GM18507 (cell line): Measurements from ENCODE around the gene CD69.
"Not testable (repeated sequence)": the region's sequence is repeated elsewhere in the genome, so short reads cannot be mapped to it uniquely, and the experiment has no call there.

Experiments
- DNase-seq: peaks from one replicate; pipeline ENCODE4 v3.0.0; 2011; ENCODE audit warnings: low read depth; ENCODE audit not compliant: insufficient read length; ENCODE audit errors: extremely low spot score
- FAIRE-seq: peaks from 2 replicates; lab custom pipeline; 2011; peaks lifted over from hg19 to GRCh38; lab: Jason Lieb, UNC

Gene CD69

DNA sequence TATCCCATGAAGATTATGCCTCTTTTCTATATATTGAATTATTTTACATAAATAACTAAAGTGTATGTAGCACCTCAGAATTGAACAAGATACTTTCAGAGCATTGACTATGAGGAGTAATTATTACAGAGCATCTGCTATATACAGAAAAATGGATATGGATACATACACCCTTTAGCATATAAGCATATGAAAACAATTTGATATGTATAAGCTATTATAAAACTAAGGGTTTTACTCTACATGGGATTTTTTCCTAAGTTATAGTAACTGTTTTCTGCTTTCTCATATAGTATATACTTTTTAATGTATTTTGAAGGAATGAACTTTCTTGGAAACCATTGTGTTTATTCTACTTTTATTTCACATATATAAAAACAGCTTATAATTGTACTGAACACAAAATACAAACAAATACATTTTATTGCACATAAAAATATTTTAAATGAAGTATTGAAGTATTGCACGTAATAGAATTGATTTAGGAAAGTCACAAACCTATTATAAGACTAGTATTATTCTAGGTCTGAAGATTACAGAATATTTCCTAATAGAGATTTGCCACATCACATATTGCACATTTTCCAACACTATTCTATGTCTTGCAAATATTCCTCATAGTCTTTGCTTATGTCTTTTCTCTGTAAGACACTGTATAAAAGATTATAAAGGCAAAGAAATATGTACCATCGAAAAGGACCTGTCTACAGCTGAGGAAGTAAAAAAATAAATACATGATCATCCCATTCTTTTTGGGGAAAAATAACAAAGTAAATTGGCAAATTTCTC lies 8.4 kb downstream of the CD69 start:
- DNase-seq: no peak
- FAIRE-seq: no peak

DNA sequence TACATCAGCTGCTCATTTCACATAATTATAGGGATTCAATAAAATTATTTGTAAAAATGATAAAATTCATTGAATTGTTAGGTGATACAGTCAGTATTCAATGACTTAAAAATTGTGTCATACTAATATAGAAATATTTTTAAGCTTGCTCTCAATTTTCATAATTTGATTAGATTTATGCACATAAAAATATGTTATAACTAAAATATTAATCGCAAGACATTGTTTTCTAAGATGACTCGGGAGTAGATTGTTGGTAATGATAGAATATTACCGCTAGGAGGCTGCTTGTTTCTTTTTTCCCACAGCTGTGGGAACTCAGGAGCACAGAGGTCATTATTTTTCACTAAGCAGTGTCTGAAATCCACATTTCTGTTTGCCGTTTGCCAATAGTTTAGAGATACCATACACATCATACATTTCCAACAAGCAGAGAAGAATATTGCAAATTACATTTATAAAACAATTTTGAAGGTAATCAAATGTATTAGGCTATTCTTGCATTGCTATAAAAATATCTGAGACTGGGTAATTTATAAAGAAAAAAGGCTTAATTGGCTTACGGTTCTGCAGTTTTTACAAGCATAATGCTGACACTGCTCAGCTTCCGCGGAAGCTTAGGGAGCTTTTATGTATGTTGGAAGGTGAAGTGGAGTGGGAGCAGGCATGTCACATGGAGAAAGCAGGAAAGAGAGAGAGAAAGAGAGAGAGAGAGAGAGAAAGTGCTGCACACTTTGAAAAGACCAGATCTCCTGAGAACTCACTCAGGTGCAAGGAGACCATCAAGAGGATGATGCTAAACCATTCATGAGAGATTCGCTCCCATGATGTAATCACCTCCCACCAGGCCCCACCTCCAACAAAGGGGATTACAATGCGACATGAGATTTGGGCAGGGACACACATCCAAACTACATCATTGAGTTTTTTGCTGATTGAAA lies 9.2 kb downstream of the CD69 start:
- FAIRE-seq (peak; percentile 77), DNase-seq (no peak)

DNA sequence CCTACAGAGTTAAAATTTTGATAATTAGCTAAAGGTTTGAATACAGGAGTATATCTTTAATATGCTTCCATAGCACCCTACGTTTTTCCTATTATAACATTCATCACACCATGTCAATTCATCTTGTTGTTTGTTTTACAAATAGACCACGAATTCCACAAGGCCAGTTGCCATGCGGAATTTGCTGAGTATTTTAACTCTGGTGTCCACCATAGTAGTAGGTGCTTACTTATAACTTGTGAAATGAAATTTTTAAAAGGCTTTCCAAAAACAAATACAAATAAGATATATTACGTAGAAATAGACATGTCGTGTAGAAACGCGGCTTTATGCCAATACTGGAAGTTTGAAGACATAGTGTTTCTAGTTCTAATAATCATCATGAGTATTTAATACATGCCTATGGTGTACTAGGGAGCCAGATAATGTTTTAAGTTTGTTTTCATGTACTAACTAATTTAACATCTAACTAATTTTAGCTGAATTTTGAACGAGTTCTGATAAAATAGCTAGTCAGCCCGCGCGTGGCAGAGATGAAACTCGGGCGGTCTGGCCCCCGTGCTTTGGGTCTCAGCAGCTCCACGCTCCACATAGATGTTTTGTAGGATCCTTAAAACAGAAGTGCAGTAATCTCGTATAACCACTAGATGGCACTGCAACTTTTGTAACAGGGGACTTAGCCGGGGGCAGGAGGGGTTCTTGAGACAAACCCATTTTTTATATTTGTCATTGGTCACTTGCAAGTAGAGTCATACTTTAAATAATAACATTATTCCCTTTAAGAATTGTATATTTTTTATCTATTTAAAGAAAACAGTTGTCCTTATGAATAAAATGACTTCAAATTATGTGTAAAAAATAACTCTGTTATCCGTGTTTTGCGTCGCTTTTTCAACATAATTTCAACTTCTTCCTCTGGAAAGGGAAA lies 10.2 kb downstream of the CD69 start:
- FAIRE-seq: peak; percentile 86
- DNase-seq: no peak

DNA sequence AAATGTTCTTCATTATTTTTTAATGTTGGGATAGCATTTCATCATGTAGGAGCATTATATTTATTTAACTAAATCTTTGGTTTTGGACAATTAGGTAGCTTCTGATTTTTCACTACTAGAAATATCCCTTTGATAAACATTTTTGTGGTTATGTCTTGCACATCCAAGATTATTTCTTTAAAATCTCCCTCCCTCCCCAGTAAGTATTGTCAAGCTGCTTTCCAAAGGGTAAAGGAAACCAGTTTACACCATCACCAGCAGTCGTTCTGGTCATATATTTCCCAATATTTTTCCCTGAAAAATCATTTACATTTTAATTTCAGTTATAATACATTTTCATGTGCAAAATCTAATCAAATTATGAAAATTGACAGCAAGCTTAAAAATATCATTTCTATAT lies 11.1 kb downstream of the CD69 start:
- FAIRE-seq (peak; percentile 31), DNase-seq (no peak)

DNA sequence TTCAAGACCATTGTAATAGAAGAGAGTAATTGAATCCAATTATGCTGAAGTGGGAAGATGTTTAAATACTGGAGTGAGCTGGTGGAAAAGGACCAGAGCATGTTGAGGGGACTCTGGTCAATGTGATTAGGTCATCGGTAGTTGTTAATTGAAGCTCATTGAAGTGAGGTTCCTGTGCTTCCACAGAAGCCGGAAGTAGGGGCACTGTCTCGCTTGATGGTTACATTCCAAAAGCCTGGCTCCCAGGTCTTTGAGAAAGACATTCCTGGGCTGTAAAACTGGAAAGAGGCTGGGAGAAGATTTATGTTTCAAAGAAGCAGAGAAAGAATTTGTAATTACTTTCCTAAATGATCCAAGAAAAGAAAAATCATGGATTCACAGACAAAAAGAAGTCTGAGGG lies 15.5 kb downstream of the CD69 start:
- DNase-seq: no peak
- no peak for FAIRE-seq

DNA sequence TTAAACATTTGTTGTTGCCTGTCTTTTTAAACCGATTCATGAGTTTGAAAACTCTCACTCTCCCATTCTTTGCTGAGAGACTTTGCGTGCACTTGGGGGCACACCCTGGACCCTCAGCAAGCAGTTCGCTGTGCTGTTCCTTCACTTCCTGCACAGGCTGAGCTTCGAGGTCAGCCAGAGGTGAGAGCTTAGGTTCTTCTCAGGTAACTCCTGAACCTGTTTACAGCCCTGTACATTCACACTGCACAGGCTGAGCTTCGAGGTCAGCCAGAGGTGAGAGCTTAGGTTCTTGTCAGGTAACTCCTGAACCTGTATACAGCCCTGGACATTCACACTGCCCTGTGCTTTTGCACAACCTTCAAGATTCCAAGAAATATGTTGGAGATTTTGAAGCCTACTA lies 18.0 kb downstream of the CD69 start:
- FAIRE-seq: no peak
- DNase-seq: no peak

DNA sequence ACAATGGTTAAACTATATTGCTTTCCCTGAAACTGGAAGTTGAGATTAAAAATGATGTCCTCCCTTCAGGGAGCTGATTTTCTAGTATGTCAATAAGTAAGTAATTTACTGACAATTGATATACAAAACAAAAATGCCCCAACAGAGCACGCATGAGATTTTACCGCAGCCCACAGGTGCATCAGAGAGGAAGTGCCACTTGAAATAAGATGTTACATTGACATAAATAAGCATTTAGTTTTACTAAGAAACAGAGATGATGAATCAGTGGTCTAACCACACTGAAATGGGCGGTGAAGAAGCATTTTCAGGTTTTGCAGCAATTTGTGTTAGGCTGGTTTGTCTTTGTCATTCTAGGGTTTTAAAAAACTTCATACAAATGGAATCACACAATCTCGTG lies 19.0 kb downstream of the CD69 start:
- FAIRE-seq (peak; percentile 99), DNase-seq (no peak)

DNA sequence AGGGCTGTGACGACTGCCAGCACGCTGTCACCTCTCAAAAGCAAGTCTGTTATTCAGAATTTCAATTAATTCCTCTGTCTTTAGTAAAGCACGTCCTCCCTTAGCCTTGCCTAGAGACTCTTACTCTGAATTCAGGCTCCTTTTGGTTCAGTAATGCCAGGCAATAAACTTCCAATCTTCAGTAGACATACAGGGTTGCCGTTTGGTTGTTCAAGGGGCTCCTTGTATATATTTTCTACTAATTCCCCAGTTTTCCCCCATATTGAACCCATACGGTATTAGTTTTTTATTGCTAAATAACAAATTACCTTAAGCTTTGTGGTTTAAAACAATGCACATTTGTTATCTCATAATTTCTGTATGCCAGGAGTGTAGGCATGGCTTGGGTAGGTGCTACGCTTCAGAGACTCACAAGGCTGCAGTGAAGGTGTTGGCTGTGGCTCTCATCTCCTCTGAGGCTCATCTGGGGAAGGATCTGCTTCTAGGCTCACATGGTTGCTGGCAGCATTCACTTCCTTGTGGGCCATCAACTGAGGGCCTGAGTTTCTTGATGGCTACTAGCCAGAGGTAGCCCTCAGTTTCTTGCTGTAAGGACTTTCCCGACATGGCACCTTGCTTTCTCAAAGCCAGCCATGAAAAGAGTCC lies 20.5 kb downstream of the CD69 start:
- FAIRE-seq: peak; percentile 81
- no peak for DNase-seq

DNA sequence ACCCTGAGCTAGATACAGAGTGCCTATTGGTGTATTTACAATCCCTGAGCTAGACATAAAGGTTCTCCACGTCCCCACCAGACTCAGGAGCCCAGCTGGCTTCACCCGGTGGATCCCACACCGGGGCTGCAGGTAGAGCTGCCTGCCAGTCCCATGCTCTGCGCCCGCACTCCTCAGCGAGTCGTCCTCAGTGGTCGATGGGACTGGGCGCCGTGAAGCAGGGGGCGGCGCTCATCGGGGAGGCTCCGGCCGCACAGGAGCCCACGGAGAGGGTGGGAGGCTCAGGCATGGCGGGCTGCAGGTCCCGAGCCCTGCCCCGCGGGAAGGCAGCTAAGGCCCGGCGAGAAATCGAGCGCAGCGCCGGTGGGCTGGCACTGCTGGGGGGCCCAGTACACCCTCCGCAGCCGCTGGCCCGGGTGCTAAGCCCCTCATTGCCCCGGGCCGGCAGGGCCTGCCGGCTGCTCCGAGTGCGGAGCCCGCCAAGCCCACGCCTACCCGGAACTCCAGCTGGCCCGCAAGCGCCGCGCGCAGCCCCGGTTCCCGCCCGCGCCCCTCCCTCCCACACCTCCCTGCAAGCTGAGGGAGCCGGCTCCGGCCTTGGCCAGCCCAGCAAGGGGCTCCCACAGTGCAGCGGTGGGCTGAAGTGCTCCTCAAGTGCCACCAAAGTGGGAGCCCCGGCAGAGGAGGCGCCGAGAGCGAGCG lies 21.1 kb downstream of the CD69 start:
- not testable (repeated sequence) for FAIRE-seq, DNase-seq

DNA sequence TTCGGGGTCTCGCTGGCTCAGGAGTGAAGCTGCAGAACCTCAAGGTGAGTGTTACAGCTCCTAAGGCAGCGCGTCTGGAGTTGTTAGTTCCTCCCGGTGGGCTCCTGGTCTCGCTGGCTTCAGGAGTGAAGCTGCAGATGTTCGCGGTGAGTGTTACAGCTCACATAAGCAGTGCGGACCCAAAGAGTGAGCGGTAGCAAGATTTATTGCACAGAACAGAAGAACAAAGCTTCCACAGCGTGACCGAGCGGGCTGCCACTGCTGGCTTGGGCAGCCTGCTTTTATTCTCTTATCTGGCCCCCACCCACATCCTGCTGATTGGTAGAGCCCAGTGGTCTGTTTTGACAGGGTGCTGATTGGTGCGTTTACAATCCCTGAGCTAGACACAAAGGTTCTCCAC lies 21.8 kb downstream of the CD69 start:
- DNase-seq, FAIRE-seq: not testable (repeated sequence)

DNA sequence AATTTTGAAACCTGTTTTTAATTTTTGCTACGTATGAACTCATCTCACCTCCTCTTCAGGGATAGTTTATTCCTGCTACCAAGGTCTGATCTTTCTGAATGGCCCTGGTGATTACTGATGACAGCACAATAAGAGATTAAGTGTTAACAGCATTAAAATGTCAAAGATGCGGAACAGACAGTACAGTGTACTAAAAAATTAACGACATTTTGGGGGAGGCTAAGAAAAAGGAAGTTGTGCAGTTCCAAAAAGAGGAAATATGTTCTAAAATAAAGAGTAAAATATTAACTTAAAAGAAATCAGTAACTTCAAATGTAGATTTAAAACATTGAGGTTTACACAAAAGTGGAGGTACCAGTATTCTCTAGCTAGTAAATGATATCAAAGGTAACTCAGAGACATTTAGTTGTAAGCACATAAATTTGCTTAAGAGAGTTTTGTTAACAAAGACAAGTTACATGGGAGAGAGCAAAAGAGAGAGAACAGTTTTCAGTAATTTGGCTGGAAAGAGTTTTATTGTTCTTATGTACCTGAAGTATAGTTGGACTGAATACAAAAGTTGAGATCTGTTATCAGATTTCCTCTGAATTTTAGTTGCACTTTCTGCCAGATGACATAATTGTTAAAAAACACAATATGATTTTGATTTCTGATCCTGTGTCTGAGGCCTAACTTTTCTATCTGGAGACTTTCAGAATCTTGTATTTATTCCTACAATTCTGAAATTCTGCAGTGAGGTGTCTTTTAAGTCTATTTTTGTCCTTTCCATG lies 23.6 kb downstream of the CD69 start:
- DNase-seq (no peak), FAIRE-seq (peak; percentile 91)

DNA sequence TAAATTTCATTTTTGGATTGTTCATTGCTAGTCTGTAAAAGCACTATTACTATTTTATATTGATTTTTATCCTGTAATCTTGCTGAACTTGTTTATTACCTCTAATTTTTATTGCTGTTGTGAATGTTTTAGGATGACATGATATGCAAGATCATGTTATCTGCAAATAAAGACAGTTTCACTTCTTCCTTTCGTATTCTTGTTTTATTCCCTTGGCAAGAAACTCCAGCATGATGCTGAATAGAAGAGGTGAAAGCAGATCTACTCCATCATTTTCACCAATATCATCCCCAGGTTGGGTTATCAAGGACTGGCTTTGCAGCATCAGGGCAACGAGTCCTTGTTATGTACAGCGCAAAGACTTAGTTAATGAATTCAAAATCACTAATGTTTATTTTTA lies 25.1 kb downstream of the CD69 start:
- FAIRE-seq: peak; percentile 36

DNA sequence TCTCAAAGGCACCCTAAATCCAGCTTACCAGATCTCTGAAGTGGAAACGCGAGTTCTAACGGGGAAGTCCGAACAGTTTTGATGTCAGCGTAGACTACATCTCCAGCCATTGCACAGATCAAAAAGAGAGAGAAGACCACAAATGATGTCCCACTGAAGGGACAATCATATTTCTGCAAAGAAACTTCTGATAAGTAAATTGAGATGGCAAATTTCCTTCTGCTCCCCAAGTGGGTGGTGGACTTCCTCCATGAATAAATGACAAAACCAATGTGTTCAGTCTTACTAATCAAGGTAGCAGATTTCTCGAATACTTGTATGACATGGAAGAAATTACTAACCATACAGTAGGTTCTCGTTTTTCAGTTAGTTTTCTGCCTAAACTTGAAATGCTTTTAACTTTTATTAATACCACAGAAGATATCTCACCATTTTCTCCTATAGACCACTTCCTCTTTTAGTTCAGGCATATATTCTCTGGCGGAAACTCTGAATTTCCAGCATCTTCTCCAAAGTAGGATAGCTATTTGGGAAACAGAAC lies 27.7 kb downstream of the CD69 start, which contains the start of gene CLECL1:
Gene CLECL1, minus strand, starts transcription at position 177 of the 541 bp plus-strand sequence.
- DNase-seq: no peak
- peak; percentile 97 for FAIRE-seq

More for the DNA sequence above, 25.1 kb downstream of the CD69 start:
- DNase-seq: no peak

DNA sequence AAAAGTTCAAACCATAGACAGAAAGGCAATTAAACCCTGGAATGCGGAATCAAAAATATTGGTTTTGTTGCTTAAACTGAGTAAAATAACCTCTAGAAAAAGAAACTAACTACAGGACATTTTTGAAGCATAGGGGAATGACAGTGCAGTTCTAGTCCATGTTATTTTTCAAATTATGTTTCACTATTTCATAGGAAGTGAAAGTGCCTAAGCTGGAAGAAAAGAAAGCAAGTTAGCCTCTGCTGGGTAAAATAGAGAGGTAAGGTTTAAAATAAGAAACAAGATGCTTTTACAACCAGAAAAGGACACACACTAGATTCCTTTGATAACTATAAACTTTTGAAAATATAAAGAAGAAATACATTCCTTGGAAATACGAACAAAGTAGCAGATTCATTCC lies 28.9 kb downstream of the CD69 start:
- FAIRE-seq (peak; percentile 82), DNase-seq (no peak)

DNA sequence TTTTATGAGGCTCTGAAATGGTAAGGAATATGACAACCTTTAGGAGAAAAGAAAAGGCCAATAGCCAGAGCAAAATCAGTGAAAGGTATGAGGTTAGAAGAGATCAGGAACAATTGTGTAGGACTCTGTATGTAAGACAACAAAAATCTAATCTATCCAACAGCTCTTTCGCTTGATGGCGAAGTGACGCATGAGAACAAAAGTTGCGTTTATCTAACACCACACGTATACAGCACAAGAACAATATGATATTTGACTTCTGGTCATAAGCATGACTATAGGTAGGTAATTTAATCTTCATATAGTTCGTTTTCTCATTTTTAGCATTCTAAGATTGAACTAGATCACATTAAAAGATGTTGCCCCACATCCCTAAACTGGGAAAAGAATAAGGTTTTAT lies 29.3 kb downstream of the CD69 start:
- FAIRE-seq (peak; percentile 77), DNase-seq (no peak)

DNA sequence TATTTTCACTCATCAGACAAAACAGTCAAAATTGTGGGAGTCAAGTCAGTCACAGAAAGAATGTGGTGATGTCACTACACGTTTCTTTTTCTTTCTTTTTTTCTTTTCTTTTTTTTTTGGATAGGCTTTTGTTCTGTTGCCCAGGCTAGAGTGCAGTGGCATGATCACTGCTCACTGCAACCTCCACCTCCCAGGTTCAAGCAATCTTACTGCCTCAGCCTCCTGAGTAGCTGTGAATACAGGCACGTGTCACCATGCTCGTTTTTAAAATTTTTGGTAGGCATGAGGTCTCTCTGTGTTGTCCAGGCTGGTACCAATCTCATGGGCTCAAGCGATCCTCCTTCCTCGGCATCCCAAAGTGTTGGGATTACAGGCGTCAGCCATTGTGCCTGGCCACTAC lies 30.1 kb downstream of the CD69 start:
- peak; percentile 83 for FAIRE-seq
- DNase-seq: no peak

DNA sequence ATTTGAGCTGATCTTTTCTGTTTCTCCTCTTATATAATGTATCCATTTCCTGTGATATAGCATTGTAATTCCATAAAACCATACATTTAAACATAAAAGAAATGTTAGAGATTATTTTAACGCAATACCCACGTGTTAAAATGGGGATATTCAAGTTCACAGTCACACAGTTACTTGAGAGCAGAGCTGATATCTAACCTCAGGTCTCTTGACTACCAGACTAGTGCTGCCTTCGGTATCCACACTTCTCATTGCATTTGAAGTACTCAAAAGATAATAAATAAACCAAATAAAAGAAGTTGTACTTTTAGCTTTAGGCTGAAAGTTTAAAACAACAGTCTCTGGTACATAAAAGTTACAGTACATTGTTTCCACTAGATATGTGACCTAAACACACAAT lies 30.7 kb downstream of the CD69 start:
- FAIRE-seq: no peak

More for the DNA sequence above, 30.7 kb downstream of the CD69 start:
- DNase-seq: no peak
